Measurements from ENCODE around the gene LRRC47.

Gene LRRC47

GRCh38 chr1:3776231-3776961, 19.9 kb downstream of the LRRC47 start:
- no peaks in the 10 kb centered on the region for H3K9me3 ChIP-seq (ENCODE audit: low read length)
- H4K20me1 ChIP-seq (ENCODE audit: insufficient read depth, low read length) = no peaks in the 10 kb centered on the region
- peaks cover 22% of the 10 kb centered on the region for H3K4me1 ChIP-seq (ENCODE audit: insufficient read depth, low read length, severe bottlenecking)
- no peak overlapping the region for H3K9ac ChIP-seq (ENCODE audit: low read length)
- H3K4me3 ChIP-seq (ENCODE audit: low read depth, low read length, poor library complexity, severe bottlenecking) = no peak overlapping the region
- H3K27me3 ChIP-seq (ENCODE audit: insufficient read depth, low read length) = no peaks in the 10 kb centered on the region
- no peak overlapping the region for H2AFZ ChIP-seq (ENCODE audit: low read length)
- peaks cover 28% of the 10 kb centered on the region for H3K36me3 ChIP-seq (ENCODE audit: insufficient read depth, low read length)
- no peaks in the 10 kb centered on the region for H3K9me2 ChIP-seq (ENCODE audit: low read depth, low read length)
- no peak overlapping the region for H3K27ac ChIP-seq (ENCODE audit: low read depth, low read length, poor library complexity, severe bottlenecking)
- TF ChIP-seq EZH2 (IDR thresholded peaks at IDR 0.05; ENCODE audit: borderline replicate concordance, low read length) (no peak), CTCF (IDR thresholded peaks at IDR 0.05; ENCODE audit: low read length) (no peak)
- H3K4me2 ChIP-seq (ENCODE audit: low read length) = no peak overlapping the region
- H3K79me2 ChIP-seq (ENCODE audit: insufficient read depth, low read length) = no peaks in the 10 kb centered on the region
- H3F3A ChIP-seq (ENCODE audit: insufficient read depth, low read length) = no peaks in the 10 kb centered on the region

GRCh38 chr1:3775490-3776230, 20.6 kb downstream of the LRRC47 start:
- Histone ChIP-seq H4K20me1 (ENCODE audit: insufficient read depth, low read length) (no peaks in the 10 kb centered on the region), H3K4me3 (ENCODE audit: low read depth, low read length, poor library complexity, severe bottlenecking) (peak overlapping the region; percentile 17), H2AFZ (ENCODE audit: low read length) (no peak overlapping the region), H3K9ac (ENCODE audit: low read length) (no peak overlapping the region), H3F3A (ENCODE audit: insufficient read depth, low read length) (no peaks in the 10 kb centered on the region), H3K36me3 (ENCODE audit: insufficient read depth, low read length) (peaks cover 21% of the 10 kb centered on the region), H3K4me2 (ENCODE audit: low read length) (peak overlapping the region; percentile 25; the same call in 1 of the 2 replicates), H3K9me2 (ENCODE audit: low read depth, low read length) (no peaks in the 10 kb centered on the region), H3K4me1 (ENCODE audit: insufficient read depth, low read length, severe bottlenecking) (peaks cover 23% of the 10 kb centered on the region), H3K79me2 (ENCODE audit: insufficient read depth, low read length) (no peaks in the 10 kb centered on the region), H3K27ac (ENCODE audit: low read depth, low read length, poor library complexity, severe bottlenecking) (no peak overlapping the region), H3K27me3 (ENCODE audit: insufficient read depth, low read length) (no peaks in the 10 kb centered on the region; the same call in 1 of the 2 replicates), H3K9me3 (ENCODE audit: low read length) (no peaks in the 10 kb centered on the region)
- no peak for TF ChIP-seq EZH2 (IDR thresholded peaks at IDR 0.05; ENCODE audit: borderline replicate concordance, low read length)
- peak; percentile 76 for TF ChIP-seq CTCF (IDR thresholded peaks at IDR 0.05; ENCODE audit: low read length)

- no peaks in the 10 kb centered on the region for H3K9me3 ChIP-seq (ENCODE audit: low read length)
- H3K9ac ChIP-seq (ENCODE audit: low read length) = no peak overlapping the region
- H3K4me2 ChIP-seq (ENCODE audit: low read length) = no peak overlapping the region
- H3K4me3 ChIP-seq (ENCODE audit: low read depth, low read length, poor library complexity, severe bottlenecking) = no peak overlapping the region
- no peaks in the 10 kb centered on the region for H3K79me2 ChIP-seq (ENCODE audit: insufficient read depth, low read length)
- no peaks in the 10 kb centered on the region for H3F3A ChIP-seq (ENCODE audit: insufficient read depth, low read length)
- H3K9me2 ChIP-seq (ENCODE audit: low read depth, low read length) = no peaks in the 10 kb centered on the region
- peaks cover 23% of the 10 kb centered on the region for H3K4me1 ChIP-seq (ENCODE audit: insufficient read depth, low read length, severe bottlenecking)
- TF ChIP-seq CTCF (IDR thresholded peaks at IDR 0.05; ENCODE audit: low read length) (no peak), EZH2 (IDR thresholded peaks at IDR 0.05; ENCODE audit: borderline replicate concordance, low read length) (no peak)
- H3K27me3 ChIP-seq (ENCODE audit: insufficient read depth, low read length) = no peaks in the 10 kb centered on the region; the same call in 1 of the 2 replicates
- H4K20me1 ChIP-seq (ENCODE audit: insufficient read depth, low read length) = no peaks in the 10 kb centered on the region
- no peak overlapping the region for H3K27ac ChIP-seq (ENCODE audit: low read depth, low read length, poor library complexity, severe bottlenecking)
- no peak overlapping the region for H2AFZ ChIP-seq (ENCODE audit: low read length)
- peaks cover 14% of the 10 kb centered on the region for H3K36me3 ChIP-seq (ENCODE audit: insufficient read depth, low read length)
These were observed 21.3 kb downstream of the LRRC47 start for GRCh38 chr1:3774946-3775489.

All from OCI-LY1 (cell line).